ENCODE data around the gene RASD2. TPM values are rescaled to one million over a fixed set of nuclear protein-coding genes. Genes with fewer than 3 reads are reported as not detected.

The RASD2 gene
- total RNA-seq, 1 donor from 2014 or later: 0.28 TPM

Other genes starting within 250 kb of the RASD2 start
- gene TOM1, start 240.9 kb upstream of the RASD2 start, total RNA-seq: 88.2 TPM
- gene HMOX1, start 159.7 kb upstream of the RASD2 start, total RNA-seq: 27.8 TPM
- gene MCM5, start 140.7 kb upstream of the RASD2 start, total RNA-seq: 34.4 TPM
- 7.7 TPM for gene MB, start 76.5 kb downstream of the RASD2 start, total RNA-seq
- gene APOL6, start 107.6 kb downstream of the RASD2 start, total RNA-seq: 8.1 TPM
- not detected for gene APOL5, start 177.0 kb downstream of the RASD2 start, total RNA-seq